Measurements from ENCODE around the gene DCTD.

DNA sequence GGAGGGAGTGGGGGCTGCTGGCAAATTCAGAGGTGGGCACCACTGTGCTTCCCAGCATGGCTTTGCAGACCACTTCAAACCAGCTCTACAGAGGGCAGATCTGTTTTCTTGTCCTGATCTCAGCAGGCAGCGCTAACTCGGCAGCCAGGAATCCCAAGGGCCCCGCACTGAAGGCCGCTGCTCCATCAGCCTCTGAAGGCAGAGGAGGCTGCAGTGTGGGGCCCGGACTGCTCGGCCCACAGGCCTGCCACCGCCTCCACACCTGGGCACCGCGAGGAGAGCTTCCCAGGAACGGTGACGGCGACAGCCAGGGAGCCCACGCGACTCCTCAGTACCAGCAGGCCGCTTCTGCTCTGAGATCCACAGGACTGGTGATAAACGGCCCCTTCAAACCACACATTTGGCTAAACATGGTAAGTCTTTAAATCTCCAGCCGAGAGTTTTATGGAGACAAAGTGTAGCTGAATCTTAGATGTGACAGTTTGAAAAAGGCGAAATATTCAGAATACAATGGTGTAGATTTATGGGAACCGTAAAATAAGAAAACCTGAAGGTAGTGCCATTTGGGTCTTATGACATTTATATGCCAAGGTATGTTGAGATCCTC, 23.6 kb downstream of the DCTD start:
- TF ChIP-seq CTCF (conservative IDR thresholded peaks at IDR 0.05 in 1 of 2, IDR thresholded peaks at IDR 0.05 in 1 of 2; ENCODE audit: low read depth in 1 of 2, low read length in 2 of 2) (no peak), EZH2 (IDR thresholded peaks at IDR 0.05; ENCODE audit: low read length, missing control alignments) (no peak)

Data from fibroblast of lung (primary cell).